ENCODE results near the gene ACTRT2.

- TF ChIP-seq, protein P1, sequence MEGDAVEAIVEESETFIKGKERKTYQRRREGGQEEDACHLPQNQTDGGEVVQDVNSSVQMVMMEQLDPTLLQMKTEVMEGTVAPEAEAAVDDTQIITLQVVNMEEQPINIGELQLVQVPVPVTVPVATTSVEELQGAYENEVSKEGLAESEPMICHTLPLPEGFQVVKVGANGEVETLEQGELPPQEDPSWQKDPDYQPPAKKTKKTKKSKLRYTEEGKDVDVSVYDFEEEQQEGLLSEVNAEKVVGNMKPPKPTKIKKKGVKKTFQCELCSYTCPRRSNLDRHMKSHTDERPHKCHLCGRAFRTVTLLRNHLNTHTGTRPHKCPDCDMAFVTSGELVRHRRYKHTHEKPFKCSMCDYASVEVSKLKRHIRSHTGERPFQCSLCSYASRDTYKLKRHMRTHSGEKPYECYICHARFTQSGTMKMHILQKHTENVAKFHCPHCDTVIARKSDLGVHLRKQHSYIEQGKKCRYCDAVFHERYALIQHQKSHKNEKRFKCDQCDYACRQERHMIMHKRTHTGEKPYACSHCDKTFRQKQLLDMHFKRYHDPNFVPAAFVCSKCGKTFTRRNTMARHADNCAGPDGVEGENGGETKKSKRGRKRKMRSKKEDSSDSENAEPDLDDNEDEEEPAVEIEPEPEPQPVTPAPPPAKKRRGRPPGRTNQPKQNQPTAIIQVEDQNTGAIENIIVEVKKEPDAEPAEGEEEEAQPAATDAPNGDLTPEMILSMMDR (IDR thresholded peaks at IDR 0.05; ENCODE audit: low read length) = no peak
- no peak for TF ChIP-seq EZH2 (optimal IDR thresholded peaks at IDR 0.05; ENCODE audit: low read depth, low read length)
Measured at GRCh38 chr1:3019007-3019515, 2.2 kb upstream of the ACTRT2 start.
